Heart right ventricle (tissue), 16 donors: ENCODE data around the gene TBC1D17. TPM values are rescaled to one million over a fixed set of nuclear protein-coding genes. Genes with fewer than 3 reads are reported as not detected.

Source experiments
- ATAC-seq, 8 donors: fragments of 200-7000 bp; cut with Tn5 transposase; one replicate each; pipeline ENCODE4 v1.9.1; 2020; ENCODE audit warnings: mild to moderate bottlenecking in 8 of 8, moderate library complexity in 8 of 8, moderate number of reproducible peaks in 1 of 8
- DNase-seq, 2 donors: peaks; one replicate each; pipeline ENCODE4 v3.0.0-alpha.2; 2020
- H3K27ac ChIP-seq, 10 donors: fragments of 200-600 bp; sonication (generic) in 2 of 10; one replicate each; pipeline versions ENCODE4 v1.5.0 to v1.8.0; 2020 to 2022; ENCODE audit warnings: mild to moderate bottlenecking in 3 of 10
- H3K27me3 ChIP-seq, 7 donors: fragments of 200-600 bp; one replicate each; pipeline ENCODE4 v1.8.0; 2021 to 2022; ENCODE audit warnings: mild to moderate bottlenecking in 2 of 7
- H3K36me3 ChIP-seq, 9 donors: fragments of 200-600 bp; sonication (generic) in 1 of 9; one replicate each; pipeline versions ENCODE4 v1.5.0 to v1.8.0; 2020 to 2022; ENCODE audit warnings: mild to moderate bottlenecking in 2 of 9
- H3K4me1 ChIP-seq, 9 donors: fragments of 200-600 bp; sonication (generic) in 1 of 9; one replicate each; pipeline versions ENCODE4 v1.5.0 to v1.8.0; 2020 to 2022; ENCODE audit warnings: mild to moderate bottlenecking in 4 of 9
- H3K4me3 ChIP-seq, 10 donors: fragments of 200-600 bp; sonication (generic) in 2 of 10; one replicate each; pipeline versions ENCODE4 v1.5.0 to v1.8.0; 2020 to 2022; ENCODE audit warnings: mild to moderate bottlenecking in 7 of 10, moderate library complexity in 2 of 10
- H3K9me3 ChIP-seq, 11 donors: fragments of 200-600 bp in 10 of 11; sonication (generic) in 2 of 11; one replicate each; pipeline versions ENCODE4 v1.5.0 to v1.8.0; 2013 to 2022; ENCODE audit warnings: mild to moderate bottlenecking in 2 of 11, control low read depth in 1 of 11, moderate library complexity in 1 of 11
- WGBS, 2 donors: extraction: QIAGEN DNeasy Blood & Tissue Kit; methylation state at CpG; one replicate each; pipeline ENCODE4 v1.1.7; 2013; ENCODE audit warnings: inconsistent platforms in 1 of 2; 5-methylcytosine and 5-hydroxymethylcytosine counted together
- intact Hi-C, 10 donors: fragments of 100-400 bp; cut with DNase I; formaldehyde crosslinking; loops; one replicate each; pipeline versions ENCODE4 v1.11.1 to v1.14.2; 2022
- polyA plus RNA-seq, 2 donors: library from polyadenylated mRNA; stranded (reverse); fragments of 200-250 nt; gene quantifications; one replicate each; pipeline ENCODE4 v1.2.3, GENCODE V29; 2013
- total RNA-seq, 10 donors: library from RNA; stranded (reverse); fragmentation: NEBNext Ultra II Directional in 3 of 10; extraction: Animal tissue kit (Norgen Biotek cat#: 25700) in 3 of 10; gene quantifications; one replicate each; pipeline versions ENCODE4 v1.2.1 to v1.2.4, GENCODE V29; 2021 to 2023
- TF ChIP-seq, protein P1 (sequence below), 9 donors: fragments of 200-600 bp; sonication (generic) in 2 of 9; IDR thresholded peaks; one replicate each; pipeline versions ENCODE4 v1.5.0 to v1.8.0; 2021 to 2022; ENCODE audit warnings: antibody characterized with exemption in 9 of 9, mild to moderate bottlenecking in 5 of 9, moderate library complexity in 1 of 9
- donor health status: Arrhythmogenic right ventricular cardiomyopathy.
- donor health status: ischemic (EF 13 %, LVEDD 7.1; RV severe dilation, severe dysfunction).
- donor health status: healthy with polysubstance abuse.
- donor health status: DM: no; HTN: yes; CAD: no.
- donor health status: DM: no; HTN: no; CAD: no.
- donor health status: ischemic (EF 25% LVEDD 6.9; RV normal size, moderate dysfunction).
- donor health status: ischemic (EF 25% LVEDD 5.7; RV mildly dilated, moderate dysfunction).
- donor health status: healthy.
- donor health status: DM: yes; HTN: yes; CAD: no.
- donor health status: Ischemic cardiomyopathy.
- donor health status: ischemic (EF 35%, LVEDD 5.7; RV mildly dilated, moderate dysfunction).
- donor health status: nonischemic (EF 11% LVEDD 7.7; RV severe dilation, severe dysfunction).
- donor health status: DM: yes; HTN: yes; CAD: no.
- donor health status: PGD.
- donor health status: ischemic (EF 29% LVEDD 5.4; RV normal size, mild dysfunction).
- donor health status: nonischemic (EF 23%, LVEDD 6.1; RV moderate dilation, normal function).

Gene TBC1D17
- total and polyA plus RNA-seq, 12 donors: 30.4 to 57.9 (median 49.8) TPM

GRCh38 chr19:49877879-49878743 lies 609 bp downstream of the TBC1D17 start:
- DNase-seq: peak; percentile 99
- H3K36me3 ChIP-seq: peaks cover 9 to 54% (median 43%) of the 10 kb centered on the region in 9 donors
- no peaks in the 10 kb centered on the region for H3K9me3 ChIP-seq
- no peaks in the 10 kb centered on the region for H3K27me3 ChIP-seq
- peak overlapping the region; percentile 91 to 99 (median 98) for H3K27ac ChIP-seq
- ATAC-seq: peak; percentile 69 to 81 (median 78)
- intact Hi-C loops: loop anchor here in 4 of 10 donors (1.0 to 5.0 kb wide), 7 partner anchors 27 to 381 kb away; partner anchors contain the start of genes AP2A1 (in 2 of the 4), ATF5 (in 1 of the 4), FUZ (in 1 of the 4) and NUP62 (in 1 of the 4)
- 10% methylated on average over 41 of the region's 41 CpGs for WGBS, 2 donors
- H3K4me3 ChIP-seq: peak overlapping the region; percentile 33 to 89 (median 70)
- H3K4me1 ChIP-seq: peaks cover 9 to 36% (median 26%) of the 10 kb centered on the region in 9 donors
- TF ChIP-seq, protein P1, sequence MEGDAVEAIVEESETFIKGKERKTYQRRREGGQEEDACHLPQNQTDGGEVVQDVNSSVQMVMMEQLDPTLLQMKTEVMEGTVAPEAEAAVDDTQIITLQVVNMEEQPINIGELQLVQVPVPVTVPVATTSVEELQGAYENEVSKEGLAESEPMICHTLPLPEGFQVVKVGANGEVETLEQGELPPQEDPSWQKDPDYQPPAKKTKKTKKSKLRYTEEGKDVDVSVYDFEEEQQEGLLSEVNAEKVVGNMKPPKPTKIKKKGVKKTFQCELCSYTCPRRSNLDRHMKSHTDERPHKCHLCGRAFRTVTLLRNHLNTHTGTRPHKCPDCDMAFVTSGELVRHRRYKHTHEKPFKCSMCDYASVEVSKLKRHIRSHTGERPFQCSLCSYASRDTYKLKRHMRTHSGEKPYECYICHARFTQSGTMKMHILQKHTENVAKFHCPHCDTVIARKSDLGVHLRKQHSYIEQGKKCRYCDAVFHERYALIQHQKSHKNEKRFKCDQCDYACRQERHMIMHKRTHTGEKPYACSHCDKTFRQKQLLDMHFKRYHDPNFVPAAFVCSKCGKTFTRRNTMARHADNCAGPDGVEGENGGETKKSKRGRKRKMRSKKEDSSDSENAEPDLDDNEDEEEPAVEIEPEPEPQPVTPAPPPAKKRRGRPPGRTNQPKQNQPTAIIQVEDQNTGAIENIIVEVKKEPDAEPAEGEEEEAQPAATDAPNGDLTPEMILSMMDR (IDR thresholded peaks at IDR 0.05): no peak

DNA sequence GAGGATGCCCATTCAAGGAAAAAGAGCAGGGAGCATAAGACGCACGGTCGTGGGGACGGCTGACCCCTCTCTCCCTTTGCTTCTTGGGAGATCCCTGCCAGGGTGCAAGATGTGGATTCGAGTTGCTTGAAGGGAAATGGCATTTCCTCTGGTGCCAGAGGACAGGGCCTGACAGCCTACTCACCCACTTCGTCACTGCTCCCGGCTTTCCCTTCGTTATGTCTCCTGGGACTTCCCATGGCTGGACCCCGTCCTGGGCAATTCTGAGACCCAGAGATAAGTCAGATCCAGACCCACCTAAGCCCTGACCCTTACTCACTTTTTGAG lies 1.2 kb downstream of the TBC1D17 start:
- intact Hi-C loops: loop anchor here in 3 of 10 donors (5.0 kb wide), 3 partner anchors 111 to 381 kb away; partner anchors contain the start of genes AP2A1 (in 2 of the 3), PRMT1 (in 1 of the 3) and RPS11 (in 1 of the 3)
- Histone ChIP-seq H3K27me3 (no peaks in the 10 kb centered on the region), H3K9me3 (no peaks in the 10 kb centered on the region), H3K4me1 (peaks cover 9 to 36% (median 26%) of the 10 kb centered on the region in 9 donors), H3K36me3 (peaks cover 10 to 60% (median 49%) of the 10 kb centered on the region in 9 donors), H3K4me3 (peak overlapping the region in 7 of 10 donors; percentile 47 to 89 (median 81)), H3K27ac (peak overlapping the region in 5 of 10 donors; percentile 91 to 98 (median 98))
- TF ChIP-seq, protein P1 (IDR thresholded peaks at IDR 0.05): no peak
- ATAC-seq: no peak
- 84 to 88% methylated on average over 9 of the region's 9 CpGs for WGBS, 2 donors
- peak in 1 of 2 donors; percentile 8 for DNase-seq

DNA sequence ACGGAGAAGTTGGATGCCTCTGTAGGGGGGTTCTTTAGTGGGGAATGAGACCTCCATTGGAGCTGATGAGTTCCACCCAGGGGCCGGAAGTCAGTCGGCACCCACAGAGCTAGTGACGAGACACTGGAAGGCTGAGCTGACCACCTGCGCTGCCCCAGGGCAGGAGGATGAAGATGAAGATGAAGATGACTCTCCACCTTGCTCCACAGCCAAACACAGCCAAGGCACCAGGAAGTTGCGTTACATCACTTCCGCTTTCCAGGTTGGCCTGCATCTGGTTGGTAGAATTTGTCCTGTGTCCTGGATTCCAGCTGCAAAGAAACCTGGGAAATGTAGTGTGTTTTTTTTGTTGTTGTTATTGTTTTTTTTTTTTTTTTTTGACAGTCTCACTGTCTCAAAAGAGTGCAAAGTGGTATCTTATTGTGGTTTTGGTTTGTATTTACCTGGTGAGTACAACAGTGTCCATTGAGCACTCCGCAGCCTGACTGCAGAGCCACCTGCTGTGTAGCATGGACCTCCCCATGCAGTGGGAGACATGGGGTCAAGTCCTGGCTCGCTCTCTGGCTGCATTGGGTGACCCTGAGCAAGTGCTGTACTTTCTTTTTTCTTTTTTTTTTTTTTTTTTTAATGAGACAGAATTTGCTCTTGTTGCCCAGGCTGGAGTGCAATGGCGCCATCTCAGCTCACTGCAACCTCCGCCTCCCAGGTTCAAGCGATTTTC lies 1.9 kb downstream of the TBC1D17 start:
- Histone ChIP-seq H3K9me3 (no peaks in the 10 kb centered on the region), H3K4me1 (peaks cover 9 to 30% (median 26%) of the 10 kb centered on the region in 9 donors), H3K27ac (peak overlapping the region in 1 of 10 donors; percentile 98), H3K27me3 (no peaks in the 10 kb centered on the region), H3K4me3 (no peak overlapping the region), H3K36me3 (peaks cover 15 to 62% (median 56%) of the 10 kb centered on the region in 9 donors)
- TF ChIP-seq, protein P1 (IDR thresholded peaks at IDR 0.05): no peak
- intact Hi-C loops: loop anchor here in 3 of 10 donors (5.0 kb wide), 3 partner anchors 112 to 382 kb away; partner anchors contain the start of genes AP2A1 (in 2 of the 3), PRMT1 (in 1 of the 3) and RPS11 (in 1 of the 3)
- DNase-seq: no peak
- 97 to 98% methylated on average over 12 of the region's 12 CpGs for WGBS, 2 donors
- ATAC-seq: no peak
